GM21825 (cell line): ENCODE measurements around the gene LRRC70.
A peak's percentile ranks its signal among the peaks of the same experiment; 100 is the strongest.
"Not testable (repeated sequence)": the region's sequence is repeated elsewhere in the genome, so short reads cannot be mapped to it uniquely, and the experiment has no call there.

Source experiments
- ATAC-seq: cut with Tn5 transposase; IDR thresholded peaks from one replicate; pipeline ENCODE4 v1.9.1; 2021; ENCODE audit warnings: mild to moderate bottlenecking, moderate library complexity; ENCODE audit not compliant: unreplicated experiment

The LRRC70 gene, protein sequence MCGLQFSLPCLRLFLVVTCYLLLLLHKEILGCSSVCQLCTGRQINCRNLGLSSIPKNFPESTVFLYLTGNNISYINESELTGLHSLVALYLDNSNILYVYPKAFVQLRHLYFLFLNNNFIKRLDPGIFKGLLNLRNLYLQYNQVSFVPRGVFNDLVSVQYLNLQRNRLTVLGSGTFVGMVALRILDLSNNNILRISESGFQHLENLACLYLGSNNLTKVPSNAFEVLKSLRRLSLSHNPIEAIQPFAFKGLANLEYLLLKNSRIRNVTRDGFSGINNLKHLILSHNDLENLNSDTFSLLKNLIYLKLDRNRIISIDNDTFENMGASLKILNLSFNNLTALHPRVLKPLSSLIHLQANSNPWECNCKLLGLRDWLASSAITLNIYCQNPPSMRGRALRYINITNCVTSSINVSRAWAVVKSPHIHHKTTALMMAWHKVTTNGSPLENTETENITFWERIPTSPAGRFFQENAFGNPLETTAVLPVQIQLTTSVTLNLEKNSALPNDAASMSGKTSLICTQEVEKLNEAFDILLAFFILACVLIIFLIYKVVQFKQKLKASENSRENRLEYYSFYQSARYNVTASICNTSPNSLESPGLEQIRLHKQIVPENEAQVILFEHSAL

DNA sequence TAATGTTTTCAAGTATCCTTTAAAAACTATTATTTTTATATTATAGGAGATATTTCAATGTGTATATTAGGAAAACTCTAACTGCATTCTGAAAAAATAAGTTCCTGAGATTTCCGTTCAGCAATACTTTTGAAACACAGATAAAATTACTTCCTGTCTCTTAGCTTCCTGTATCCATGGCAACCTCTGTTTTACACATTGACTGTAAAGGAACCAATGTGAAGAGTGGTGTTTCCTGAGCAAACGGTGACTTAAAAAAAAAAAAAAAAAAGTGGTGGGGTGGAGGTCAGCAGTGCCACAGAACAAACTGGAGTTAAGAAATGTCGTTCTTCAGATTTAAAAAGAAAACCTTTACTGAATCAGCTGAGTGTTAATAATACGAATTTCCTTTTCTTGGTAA is at the start of gene LRRC70:
Gene LRRC70 (plus strand): TSS at position 280 of the 400 bp plus-strand sequence. CDS start 620 bp downstream, outside the sequence.
- peak; percentile 86 for ATAC-seq

DNA sequence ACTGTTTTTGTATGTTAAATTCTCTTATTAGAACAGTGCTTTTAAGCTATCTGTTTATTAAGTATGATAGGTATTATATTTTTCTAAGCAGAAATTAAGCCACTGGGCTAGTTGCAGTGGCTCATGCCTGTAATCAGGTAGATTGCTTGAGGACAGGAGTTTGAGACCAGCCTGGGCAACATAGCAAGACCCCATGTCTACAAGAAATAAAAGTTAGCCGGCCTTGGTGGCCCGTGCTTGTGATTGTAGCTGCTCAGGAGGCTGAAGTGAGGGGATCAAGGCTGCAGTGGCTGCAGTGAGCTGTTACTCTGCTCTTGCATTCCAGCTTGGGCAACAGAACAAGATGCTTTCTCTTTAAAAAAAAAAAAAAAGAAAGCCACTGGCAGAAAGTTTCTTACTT is 45.0 kb upstream of the LRRC70 start:
- no peak for ATAC-seq

DNA sequence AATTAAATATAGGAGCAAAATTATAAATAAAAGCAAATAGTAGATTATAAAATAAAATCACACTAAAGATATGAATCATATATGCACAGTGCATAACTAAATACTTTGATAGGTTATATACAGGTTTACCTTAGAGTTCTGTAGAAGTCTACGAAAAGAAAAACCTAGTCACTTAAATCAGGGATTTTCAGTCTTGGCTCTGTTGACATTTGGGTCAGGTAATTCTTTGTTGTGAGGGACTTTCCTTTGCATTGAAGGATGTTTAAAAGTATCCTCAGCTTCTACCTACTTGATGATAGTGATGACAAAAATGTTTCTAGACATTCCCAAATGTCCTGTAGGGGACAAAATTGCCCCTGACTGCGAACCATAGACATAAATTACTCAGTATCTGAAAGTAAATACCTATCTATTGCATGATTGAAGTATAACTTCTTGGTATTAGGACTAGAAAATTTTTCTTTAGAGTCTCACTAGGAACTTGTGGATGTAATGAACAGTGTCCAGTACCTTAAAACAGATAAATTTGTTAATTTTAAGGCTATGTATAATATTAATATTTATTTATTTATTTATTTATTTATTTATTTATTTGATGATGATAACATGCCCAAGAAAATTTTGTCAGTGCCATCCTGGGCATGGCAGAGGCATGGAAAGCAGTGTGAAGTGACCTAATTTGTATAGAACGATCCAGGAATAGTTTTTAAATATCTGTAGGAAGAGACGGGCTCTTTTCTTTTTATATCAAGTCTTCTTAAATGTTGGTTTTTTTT is 44.0 kb upstream of the LRRC70 start:
- no peak for ATAC-seq

DNA sequence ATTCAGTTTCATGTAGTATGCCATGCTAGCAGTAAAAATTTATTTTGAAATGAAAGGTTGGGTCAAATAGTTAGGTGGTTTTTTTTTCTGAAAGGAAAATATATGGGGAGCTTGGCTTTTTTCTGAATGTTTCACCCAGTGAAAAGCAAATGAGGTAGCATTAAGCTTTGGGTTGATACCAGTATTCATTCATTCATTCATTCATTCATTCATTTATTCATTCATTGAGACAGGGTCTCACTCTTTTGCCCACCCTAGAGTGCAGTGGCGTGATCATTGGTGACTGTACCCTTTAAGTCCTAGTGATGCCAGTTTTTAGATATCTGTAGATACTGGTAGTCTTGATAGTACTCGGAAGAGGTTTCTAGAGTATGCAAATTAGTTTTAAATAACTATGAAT is 42.4 kb upstream of the LRRC70 start:
- no peak for ATAC-seq

DNA sequence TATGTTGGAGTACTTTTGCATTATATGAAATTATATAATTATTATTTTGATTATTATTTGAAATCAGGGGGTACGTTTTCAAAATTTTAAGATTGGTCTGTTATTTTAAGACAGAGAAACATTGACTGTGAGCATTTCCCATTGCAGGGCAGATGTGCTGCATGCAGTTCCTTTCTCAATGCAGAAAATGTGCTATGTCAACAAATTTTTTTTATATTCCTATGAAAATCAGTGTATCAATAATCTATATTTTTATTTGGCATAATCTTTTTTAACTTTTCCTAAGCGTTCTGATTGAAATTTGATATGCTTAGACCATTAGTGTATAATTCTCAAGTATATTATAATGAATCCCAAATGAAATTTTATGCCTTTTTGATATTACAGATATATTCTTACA is 41.8 kb upstream of the LRRC70 start:
- no peak for ATAC-seq

DNA sequence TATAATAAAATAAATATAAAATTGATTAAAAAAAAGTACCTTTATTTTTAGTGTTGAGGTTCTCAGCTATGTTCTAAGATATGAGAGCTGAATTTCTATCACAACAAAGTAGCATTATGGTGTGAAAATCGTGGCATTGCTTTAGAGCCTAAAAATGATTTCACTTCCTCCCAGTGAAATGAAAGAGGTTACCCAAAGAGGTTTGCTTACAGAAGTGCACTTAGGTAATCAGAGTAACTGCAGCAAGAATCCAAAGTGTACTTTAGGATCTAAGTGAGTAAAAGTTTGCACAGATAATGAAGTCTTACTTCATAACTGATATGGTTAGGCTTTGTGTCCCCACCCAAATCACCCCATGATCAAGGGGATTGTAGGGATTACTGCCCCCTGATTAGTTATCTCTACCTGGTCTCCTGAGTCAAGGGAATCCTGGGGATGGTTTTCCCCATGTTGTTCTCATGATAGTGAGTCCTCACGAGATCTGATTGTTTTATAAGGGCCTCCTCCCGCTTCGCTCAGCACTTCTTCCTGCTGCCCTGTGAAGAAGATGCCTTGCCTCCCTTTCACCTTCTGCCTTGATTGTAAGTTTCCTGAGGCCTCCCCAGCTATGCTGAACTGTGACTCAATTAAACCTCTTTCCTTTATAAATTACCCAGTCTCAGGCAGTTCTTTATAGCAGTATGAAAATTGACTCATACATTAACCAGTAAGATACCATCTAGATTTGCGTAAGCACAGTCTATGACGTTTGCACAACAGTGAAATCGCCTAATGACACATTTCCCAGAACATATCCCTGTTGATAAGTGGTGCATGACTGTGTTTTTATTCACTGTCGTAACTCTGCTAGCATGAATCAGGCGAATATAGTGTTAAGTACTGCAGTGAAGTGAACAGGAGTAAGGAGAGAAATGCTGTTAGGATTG is 40.3 kb upstream of the LRRC70 start:
- ATAC-seq: no peak

DNA sequence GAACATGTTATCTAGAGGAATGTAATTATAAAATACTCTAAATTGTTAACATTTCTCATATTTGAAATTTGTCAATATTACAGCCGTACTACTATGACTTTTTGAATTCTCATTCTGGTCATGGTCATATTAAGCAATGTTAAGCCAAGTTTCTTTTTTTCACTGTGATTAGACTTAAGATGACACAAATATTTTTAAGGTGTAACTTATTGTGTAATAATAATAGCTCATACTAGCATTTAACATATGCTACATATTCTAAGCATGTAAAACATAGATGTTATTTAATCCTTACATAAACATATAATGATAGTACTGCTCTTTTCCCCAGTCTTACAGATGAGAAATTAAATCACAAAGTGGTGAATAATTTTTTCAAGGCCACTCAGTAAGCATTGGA is 35.9 kb upstream of the LRRC70 start:
- no peak for ATAC-seq

DNA sequence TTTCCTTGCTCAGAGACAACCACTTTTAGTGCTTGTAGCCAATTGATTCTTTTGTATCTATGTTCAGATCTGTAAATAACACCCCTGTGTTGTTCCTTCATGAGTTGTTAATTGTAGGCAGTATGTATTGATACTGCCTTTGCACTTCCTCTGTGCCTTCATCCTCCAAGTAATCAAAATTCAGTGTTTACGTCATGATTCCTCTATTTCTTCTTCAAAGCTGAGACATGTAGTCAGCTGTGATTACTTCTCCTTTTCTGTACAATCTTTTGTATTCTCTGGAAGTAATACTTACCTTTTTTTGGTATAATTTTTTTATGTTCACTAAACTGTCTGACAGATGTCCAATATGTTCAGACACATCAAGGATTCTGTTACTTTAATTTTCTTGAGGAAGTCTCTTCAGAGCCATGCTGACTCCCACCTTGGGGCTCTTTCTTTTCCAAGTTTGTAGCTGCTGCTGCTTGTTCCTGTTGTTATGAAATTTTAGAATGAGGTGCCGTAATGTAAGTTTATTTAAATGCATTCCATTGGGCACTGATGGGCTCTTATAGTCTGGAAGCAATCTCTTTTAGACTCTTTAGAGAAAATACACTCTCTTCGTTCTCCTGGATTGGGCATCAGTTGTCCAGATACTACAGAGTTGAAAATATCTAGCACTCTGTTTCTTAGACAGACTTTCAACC is 30.5 kb upstream of the LRRC70 start:
- ATAC-seq: no peak

DNA sequence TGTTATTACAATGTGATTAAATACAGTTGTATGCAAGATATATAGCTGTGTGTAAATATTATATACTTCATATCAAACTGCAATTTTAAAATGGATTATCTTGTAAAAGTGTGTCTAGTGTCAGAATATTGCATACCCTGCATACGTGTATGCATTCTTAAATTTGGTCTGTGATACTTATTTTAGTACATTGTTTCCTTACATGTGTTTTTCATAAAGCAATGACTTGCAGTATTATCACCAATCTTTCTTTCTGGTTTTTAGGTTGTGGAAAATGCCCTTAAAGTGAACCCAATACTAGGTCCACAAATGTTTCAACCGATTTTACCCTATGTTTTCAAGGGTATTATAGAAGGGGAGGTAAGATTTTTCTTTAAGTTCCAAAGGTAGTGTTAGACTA is 28.5 kb upstream of the LRRC70 start:
- no peak for ATAC-seq

DNA sequence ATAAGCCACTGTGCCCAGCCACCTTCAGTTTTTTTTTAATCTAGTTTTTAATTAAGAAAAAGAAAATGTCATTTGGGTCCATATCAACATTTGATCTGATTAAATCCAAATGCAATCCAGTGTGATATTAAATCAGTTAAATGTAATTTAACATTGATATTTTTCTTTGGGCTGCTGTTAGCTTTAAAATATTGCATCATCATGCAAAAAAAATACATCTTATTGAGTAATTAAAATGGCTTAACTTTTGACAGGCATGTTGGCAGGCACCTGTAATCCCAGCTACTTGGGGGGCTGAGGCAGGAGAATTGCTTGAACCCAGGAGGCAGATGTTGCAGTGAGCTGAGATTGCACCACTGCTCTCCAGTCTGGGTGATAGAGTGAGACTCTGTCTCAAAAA is 22.7 kb upstream of the LRRC70 start:
- ATAC-seq: no peak

DNA sequence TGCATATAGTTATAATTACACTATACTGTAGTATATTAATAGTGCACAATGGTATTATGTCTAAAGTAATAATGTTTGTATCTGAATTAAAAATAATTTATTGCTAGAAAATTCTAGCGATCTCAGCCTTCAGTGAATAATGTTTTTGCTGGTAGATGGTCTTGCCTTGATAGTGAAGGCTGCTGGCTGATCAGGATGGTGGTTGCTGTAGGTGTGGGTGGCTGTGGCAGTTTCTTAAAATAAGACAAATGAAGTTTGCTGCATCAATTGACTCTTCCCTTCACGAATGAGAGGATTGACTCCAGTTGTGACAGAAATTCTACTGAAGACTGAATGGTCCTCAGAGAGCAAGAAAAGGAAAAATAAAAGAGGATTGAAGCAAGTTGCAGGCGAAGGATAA is 19.7 kb upstream of the LRRC70 start:
- no peak for ATAC-seq

DNA sequence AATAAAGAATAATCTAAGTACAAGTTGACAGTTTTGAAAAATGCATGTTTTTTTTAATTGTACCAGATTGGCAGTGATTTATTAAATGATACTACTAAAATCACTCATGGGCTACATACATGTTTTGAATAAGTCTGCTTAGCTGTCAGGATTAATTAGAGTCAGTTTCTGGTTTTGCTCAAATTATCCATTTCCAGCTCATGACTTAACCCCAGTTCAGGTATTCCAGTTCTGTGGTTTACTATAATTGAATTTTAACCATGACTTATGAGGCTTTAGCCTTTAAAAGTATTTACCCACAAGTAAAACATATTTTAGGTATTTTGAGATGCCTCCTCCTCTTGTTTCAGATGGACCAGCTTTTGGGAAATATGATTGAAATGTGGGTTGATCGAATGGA is 17.8 kb upstream of the LRRC70 start:
- no peak for ATAC-seq

DNA sequence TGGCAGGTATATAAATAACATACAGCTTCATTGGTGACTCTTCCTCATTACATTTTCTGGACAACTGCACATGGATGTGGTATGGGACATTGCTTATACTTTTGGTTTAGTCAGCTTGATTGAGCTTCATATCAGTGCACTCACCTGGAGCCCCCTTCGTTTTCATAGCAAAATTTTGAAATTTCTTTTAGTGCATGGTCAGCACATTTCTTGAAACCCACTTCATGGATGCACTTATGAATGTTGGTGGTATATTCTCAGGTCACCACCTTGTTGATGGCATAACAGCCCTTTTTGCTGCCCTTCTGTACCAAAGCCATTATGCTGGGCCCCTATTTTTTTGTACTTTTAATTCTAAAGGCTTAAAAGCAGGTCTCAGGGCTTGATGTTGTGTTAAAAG is 16.7 kb upstream of the LRRC70 start:
- no peak for ATAC-seq

DNA sequence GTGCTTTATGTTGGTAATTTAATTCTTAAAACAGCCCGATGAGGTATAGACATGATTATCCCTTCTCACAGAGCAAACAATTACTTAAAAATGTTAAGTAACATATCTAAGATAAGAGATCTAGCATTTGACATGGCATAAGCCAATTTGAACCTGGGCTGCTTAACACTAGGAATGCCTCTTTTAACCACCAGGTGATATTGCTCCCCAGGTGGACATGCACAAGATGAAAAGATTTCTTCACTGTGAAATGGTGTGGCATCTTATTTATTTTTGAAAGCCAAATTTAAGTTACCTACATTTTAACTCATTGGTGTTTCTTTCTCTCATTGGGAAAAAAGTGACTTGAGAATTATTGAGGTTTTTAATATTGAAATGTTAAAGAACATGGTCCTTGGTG is 15.8 kb upstream of the LRRC70 start:
- no peak for ATAC-seq

DNA sequence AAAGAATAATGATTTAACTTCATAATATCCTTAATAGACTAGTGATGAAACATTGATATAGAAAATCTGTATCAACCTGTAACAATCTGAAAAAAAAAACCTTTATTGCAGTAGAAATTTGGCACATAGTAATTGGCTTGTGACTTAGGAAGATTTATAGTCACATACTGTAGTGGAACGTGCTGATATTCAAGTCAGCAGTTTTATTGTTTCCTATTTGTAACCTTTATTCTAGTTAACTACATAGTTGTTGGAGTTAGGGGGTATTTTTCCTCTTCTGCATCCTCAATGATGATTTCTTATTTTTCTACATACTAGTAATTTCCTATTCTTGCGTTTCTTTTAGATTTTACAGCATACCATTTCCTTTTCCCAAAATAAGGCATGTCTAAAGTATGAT is 14.5 kb upstream of the LRRC70 start:
- no peak for ATAC-seq

DNA sequence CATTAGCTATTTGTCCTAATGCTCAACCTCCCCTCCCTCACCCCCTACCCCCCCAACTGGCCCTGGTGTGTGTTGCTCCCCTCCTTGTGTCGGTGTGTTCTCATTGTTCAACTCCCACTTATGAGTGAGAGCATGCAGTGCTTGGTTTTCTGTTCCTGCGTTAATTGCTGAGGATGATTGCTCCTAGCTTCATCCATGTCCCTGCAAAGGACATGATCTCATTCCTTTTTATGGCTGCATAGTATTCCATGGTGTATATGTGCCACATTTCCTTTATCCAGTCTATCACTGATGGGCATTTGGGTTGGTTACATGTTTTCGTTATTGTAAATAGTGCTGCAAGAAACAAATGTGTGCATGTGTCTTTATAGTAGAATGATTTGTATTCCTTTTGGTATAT is 12.9 kb upstream of the LRRC70 start:
- ATAC-seq: not testable (repeated sequence)

DNA sequence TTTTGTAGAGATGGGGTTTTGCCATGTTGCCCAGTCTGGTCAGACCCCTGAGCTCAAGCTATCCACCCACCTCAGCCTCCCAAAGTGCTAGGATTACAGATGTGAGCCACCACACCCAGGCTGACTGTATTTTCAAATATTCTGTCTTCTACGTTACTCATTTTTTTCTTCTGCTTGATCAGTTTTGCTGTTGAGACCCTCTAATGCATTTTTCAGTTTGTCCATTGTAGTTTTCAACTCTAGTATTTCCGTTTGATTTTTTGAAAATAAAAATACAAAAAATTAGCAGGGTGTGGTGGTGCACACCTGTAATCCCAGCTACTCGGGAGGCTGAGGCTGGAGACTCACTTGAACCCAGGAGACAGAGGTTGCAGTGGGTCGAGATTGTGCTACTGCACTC is 10.5 kb upstream of the LRRC70 start:
- ATAC-seq: no peak

DNA sequence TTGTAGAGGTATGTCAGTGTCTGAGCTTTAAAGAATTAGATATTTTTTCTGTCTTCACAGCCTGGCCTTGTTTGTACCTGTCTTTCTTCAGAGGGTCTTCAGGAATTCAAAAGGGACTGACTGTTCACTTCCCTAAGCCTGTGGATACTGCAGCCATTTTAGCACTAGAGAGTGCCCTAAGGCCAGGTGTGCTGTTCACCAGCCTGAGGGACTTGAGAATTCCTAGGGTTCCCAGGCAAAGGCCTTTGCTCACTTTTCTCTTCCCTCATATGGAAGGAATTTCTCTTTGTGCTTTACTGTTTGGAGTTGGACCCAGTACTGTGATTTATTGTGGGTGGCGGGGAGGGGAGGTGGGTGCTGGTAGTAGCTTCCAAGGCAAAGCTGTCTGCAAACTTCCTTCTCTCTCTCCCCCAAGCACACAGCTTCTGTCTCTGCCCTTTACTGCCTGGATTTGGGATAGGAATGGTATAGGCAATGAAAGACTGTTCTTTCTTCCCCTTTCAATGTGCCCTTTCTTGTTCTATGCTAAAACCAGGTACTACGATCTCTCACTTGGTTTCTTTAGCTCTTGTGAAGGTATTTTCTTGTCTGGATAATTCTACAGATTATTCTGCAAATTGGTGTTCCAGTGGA is 9.7 kb upstream of the LRRC70 start:
- ATAC-seq: no peak

DNA sequence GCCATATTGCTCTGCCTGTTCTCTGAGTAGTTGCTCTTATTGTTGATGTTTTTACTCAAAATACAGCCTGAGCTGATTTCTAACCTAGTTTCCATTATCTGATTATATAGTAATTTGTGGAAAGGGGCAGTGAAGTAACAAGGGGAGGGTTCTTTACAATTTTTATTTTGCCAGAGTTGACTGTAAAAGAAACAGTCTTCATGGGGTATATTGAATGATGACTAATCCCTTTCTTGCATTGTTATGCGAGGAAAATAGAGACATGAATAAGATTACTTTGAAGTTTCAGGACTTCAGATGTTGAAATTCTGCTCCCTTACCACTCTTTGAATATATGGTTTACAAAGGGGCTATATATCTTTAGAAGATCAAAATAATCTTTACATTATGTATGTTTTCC is 9.1 kb upstream of the LRRC70 start:
- no peak for ATAC-seq
